ENCODE results near the gene CNIH1. TPM values are rescaled to one million over a fixed set of nuclear protein-coding genes. Genes with fewer than 3 reads are reported as not detected.

Gene CNIH1
- total RNA-seq, 1 donor from 2014 or later: 205 TPM

GRCh38 chr14:54377501-54377900 lies 63.7 kb downstream of the CNIH1 start:
- Histone ChIP-seq H3K4me3 (no peak overlapping the region), H3K4me2 (no peak overlapping the region), H3K27me3 (no peaks in the 10 kb centered on the region), H3K9me3 (ENCODE audit: low read depth) (no peaks in the 10 kb centered on the region), H3K4me1 (peaks cover 7% of the 10 kb centered on the region), H2AFZ (replicated peaks) (no peak overlapping the region), H3F3A (ENCODE audit: low read depth) (no peaks in the 10 kb centered on the region), H3K36me3 (no peaks in the 10 kb centered on the region), H3K79me2 (ENCODE audit: low read depth) (no peaks in the 10 kb centered on the region), H4K20me1 (ENCODE audit: low read depth) (no peaks in the 10 kb centered on the region), H3K9ac (no peak overlapping the region), H3K27ac (no peak overlapping the region)
- peaks cover 7% of the 10 kb centered on the region for H3K4me1 Mint-ChIP-seq
- H3K27me3 Mint-ChIP-seq (ENCODE audit: insufficient read depth, low read depth): peaks cover 5% of the 10 kb centered on the region
- TF ChIP-seq CTCF (IDR thresholded peaks at IDR 0.05) (no peak), EZH2 (IDR thresholded peaks at IDR 0.05) (no peak), EZH2phosphoT487 (IDR thresholded peaks at IDR 0.05) (no peak)
- peaks cover 2% of the 10 kb centered on the region for H3K9me3 Mint-ChIP-seq
- DNase-seq (ENCODE audit: low spot score): no peak
- H3K27ac Mint-ChIP-seq: no peak overlapping the region
- no peak overlapping the region for H3K4me3 Mint-ChIP-seq
- H3K36me3 Mint-ChIP-seq: no peaks in the 10 kb centered on the region

GRCh38 chr14:54374117-54374884 lies 66.9 kb downstream of the CNIH1 start:
- H3K79me2 ChIP-seq (ENCODE audit: low read depth): no peaks in the 10 kb centered on the region
- H3K4me3 ChIP-seq: no peak overlapping the region
- DNase-seq (ENCODE audit: low spot score): no peak
- H3K4me1 Mint-ChIP-seq: peaks cover 4% of the 10 kb centered on the region
- no peaks in the 10 kb centered on the region for H3K9me3 Mint-ChIP-seq
- no peak overlapping the region for H3K27ac ChIP-seq
- H3K36me3 ChIP-seq: no peaks in the 10 kb centered on the region
- H3K27me3 ChIP-seq: no peaks in the 10 kb centered on the region
- no peak overlapping the region for H2AFZ ChIP-seq (replicated peaks)
- no peaks in the 10 kb centered on the region for H3F3A ChIP-seq (ENCODE audit: low read depth)
- no peaks in the 10 kb centered on the region for H4K20me1 ChIP-seq (ENCODE audit: low read depth)
- H3K4me1 ChIP-seq: no peaks in the 10 kb centered on the region
- H3K9me3 ChIP-seq (ENCODE audit: low read depth): no peaks in the 10 kb centered on the region
- no peak overlapping the region for H3K4me3 Mint-ChIP-seq
- no peak overlapping the region for H3K4me2 ChIP-seq
- no peaks in the 10 kb centered on the region for H3K36me3 Mint-ChIP-seq
- H3K9ac ChIP-seq: no peak overlapping the region
- H3K27ac Mint-ChIP-seq: no peak overlapping the region
- TF ChIP-seq CTCF (IDR thresholded peaks at IDR 0.05) (no peak), EZH2phosphoT487 (IDR thresholded peaks at IDR 0.05) (no peak), EZH2 (IDR thresholded peaks at IDR 0.05) (no peak)
- H3K27me3 Mint-ChIP-seq (ENCODE audit: insufficient read depth, low read depth): no peaks in the 10 kb centered on the region

Other genes with a start within 250 kb of the CNIH1 start
- gene CDKN3, start 44.4 kb downstream of the CNIH1 start, total RNA-seq (ENCODE audit: low replicate concordance): 75.4 and 152 TPM in 2 replicates
- 108 and 172 TPM in 2 replicates for gene GMFB, start 47.6 kb upstream of the CNIH1 start, total RNA-seq (ENCODE audit: low replicate concordance)
- gene CGRRF1, start 68.5 kb upstream of the CNIH1 start, total RNA-seq (ENCODE audit: low replicate concordance): 29.6 and 36.1 TPM in 2 replicates
- 4.3 and 4.6 TPM in 2 replicates for gene SAMD4A, start 125.8 kb upstream of the CNIH1 start, total RNA-seq (ENCODE audit: low replicate concordance)